ENCODE measurements around the gene KYAT1.
"Not testable (repeated sequence)": the region's sequence is repeated elsewhere in the genome, so short reads cannot be mapped to it uniquely, and the experiment has no call there.

KYAT1 gene

DNA sequence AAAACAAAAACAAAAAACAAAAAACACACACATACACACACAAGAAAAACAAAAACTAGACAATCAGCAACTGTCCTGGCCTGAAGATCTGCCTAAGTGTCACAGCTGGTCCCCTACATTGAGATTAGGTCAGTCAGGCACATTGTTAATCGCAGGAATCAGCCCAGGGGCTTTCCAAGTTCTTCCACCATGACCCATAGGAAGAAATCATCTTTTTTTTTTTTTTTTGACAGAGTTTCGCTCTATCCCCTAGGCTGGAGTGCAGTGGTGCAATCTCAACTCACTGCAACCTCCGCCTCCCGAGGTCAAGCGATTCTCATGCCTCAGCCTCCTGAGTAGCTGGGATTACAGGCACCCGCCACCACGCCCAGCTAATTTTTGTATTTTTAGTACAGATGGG, 38.6 kb downstream of the KYAT1 start:
- FAIRE-seq; DNase-seq (ENCODE audit: low spot score): not testable (repeated sequence)

- FAIRE-seq (no peak), DNase-seq (ENCODE audit: low spot score) (no peak)
Measured at GRCh38 chr9:128841694-128842492, 39.9 kb downstream of the KYAT1 start.

- no peak for FAIRE-seq
- DNase-seq (ENCODE audit: low spot score) = no peak
Measured at GRCh38 chr9:128840524-128840923, 41.2 kb downstream of the KYAT1 start.

- FAIRE-seq (no peak), DNase-seq (ENCODE audit: low spot score) (no peak)
Measured at GRCh38 chr9:128838338-128838737, 43.4 kb downstream of the KYAT1 start.

- DNase-seq (ENCODE audit: low spot score) (no peak), FAIRE-seq (no peak)
Measured at GRCh38 chr9:128836509-128837145, 45.1 kb downstream of the KYAT1 start.

DNA sequence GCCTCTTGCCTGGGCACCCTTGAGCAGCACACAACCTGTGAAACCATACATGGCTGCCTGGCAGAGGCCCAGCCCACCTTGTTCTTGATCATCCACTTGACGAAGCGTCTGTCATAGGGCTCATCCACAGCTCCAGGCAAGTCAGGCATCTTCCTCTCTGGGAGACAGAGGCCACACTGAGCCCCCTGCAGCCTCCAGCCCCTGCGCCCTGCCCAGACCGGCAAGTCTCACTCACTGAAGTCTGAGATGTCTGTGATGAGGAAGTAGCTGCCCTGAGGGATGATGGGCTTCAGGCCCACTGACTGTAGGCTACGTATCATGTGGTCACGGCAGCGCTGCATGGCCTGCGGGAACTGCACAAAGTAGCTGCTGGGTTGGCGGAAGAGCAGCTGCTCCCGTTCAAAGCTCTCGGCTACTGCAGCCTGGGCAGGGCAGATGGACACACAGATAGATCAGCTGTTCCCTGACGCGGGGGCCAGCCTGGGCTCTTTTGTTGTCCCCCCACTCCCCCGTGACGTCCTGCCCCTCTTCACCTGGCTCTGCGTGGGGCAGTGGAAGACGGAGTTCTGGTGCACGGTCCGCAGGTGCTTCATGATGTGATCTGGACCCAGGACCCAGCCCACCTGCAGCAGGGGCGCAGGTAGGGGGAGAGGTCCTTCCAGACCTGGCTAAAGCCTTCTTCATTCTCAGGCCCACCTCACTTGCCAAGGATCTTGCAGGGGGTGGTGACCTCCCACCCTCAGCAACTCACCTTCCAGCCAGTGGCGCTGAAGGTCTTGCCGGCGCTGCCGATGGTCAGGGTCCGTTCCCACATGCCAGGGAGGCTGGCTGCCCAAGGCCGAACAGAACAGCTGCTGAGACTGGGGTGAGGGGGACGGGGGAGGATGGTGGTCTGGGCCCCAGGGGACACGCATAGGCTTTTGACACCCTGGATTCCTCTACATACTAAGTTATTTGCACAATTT, 46.2 kb downstream of the KYAT1 start:
- FAIRE-seq = no peak

GRCh38 chr9:128833696-128834095, 48.1 kb downstream of the KYAT1 start:
- FAIRE-seq = no peak
- no peak for DNase-seq (ENCODE audit: low spot score)

More for the DNA sequence above, 46.2 kb downstream of the KYAT1 start:
- no peak for DNase-seq (ENCODE audit: low spot score)

GRCh38 chr9:128829477-128830251, 52.1 kb downstream of the KYAT1 start, which contains the start of gene SPOUT1:
Gene SPOUT1, minus strand, starts transcription at chr9:128829794. Its CDS starts 14 bp downstream, at chr9:128829780.
- FAIRE-seq (peak; percentile 89), DNase-seq (ENCODE audit: low spot score) (peak; percentile 99)

GRCh38 chr9:128828719-128829452, 52.9 kb downstream of the KYAT1 start:
- FAIRE-seq (no peak), DNase-seq (ENCODE audit: low spot score) (no peak)

DNA sequence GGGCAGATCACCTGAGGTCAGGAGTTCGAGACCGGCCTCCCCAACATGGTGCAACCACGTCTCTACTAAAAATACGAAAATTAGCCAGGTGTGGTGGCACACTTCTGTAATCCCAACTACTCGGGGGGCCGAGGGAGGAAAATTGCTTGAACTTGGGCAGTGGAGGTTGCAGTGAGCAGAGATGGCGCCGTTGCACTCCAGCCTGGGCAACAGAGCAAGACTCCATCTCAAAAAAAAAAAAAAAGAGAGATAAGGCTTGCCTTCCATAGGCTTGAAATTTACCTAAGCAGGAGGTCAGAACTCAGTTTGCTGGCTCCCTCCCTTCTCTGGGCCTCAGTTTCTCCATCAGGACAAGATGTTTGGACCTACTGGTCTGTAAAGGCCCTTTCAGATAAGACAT, 53.5 kb downstream of the KYAT1 start:
- FAIRE-seq (no peak), DNase-seq (ENCODE audit: low spot score) (no peak)

GRCh38 chr9:128825923-128826700, 55.6 kb downstream of the KYAT1 start:
- no peak for FAIRE-seq
- no peak for DNase-seq (ENCODE audit: low spot score)

GRCh38 chr9:128824911-128825310, 56.8 kb downstream of the KYAT1 start:
- DNase-seq (ENCODE audit: low spot score) (no peak), FAIRE-seq (no peak)

GRCh38 chr9:128823903-128824406, 57.8 kb downstream of the KYAT1 start:
- no peak for FAIRE-seq
- DNase-seq (ENCODE audit: low spot score) = no peak

- DNase-seq (ENCODE audit: low spot score) = no peak
Measured at GRCh38 chr9:128823362-128823902, 58.3 kb downstream of the KYAT1 start.

GRCh38 chr9:128822407-128823042, 59.2 kb downstream of the KYAT1 start:
- no peak for DNase-seq (ENCODE audit: low spot score)
- FAIRE-seq = no peak

More at GRCh38 chr9:128823362-128823902, 58.3 kb downstream of the KYAT1 start:
- FAIRE-seq = no peak

- FAIRE-seq (no peak), DNase-seq (ENCODE audit: low spot score) (no peak)
Measured at GRCh38 chr9:128821584-128822406, 60.0 kb downstream of the KYAT1 start.
